K562 (cell line): ENCODE measurements around the gene RHCG. TPM values are rescaled to one million over a fixed set of nuclear protein-coding genes. Genes with fewer than 3 reads are reported as not detected.

Experiments used
- ADNP ChIP-seq: fragments of 200-800 bp; sonication (Bioruptor generic); IDR thresholded peaks from 2 replicates; pipeline ENCODE4 v1.6.1; 2016; ENCODE audit warnings: missing genetic modification characterization, missing compliant biosample characterization
- ATF7 ChIP-seq: fragments of 450-650 bp; IDR thresholded peaks from 2 replicates; pipeline ENCODE4 v1.7.1; 2014; ENCODE audit warnings: mild to moderate bottlenecking, moderate library complexity
- C11orf30 ChIP-seq: fragments of 450-650 bp; IDR thresholded peaks from 2 replicates; pipeline ENCODE4 v1.6.1; 2016; ENCODE audit warnings: low read depth, mild to moderate bottlenecking
- CC2D1A ChIP-seq: fragments of 450-650 bp; IDR thresholded peaks from 2 replicates; pipeline ENCODE4 v1.6.1; 2017; ENCODE audit warnings: mild to moderate bottlenecking
- CREB3L1 ChIP-seq: fragments of 450-650 bp; IDR thresholded peaks from 2 replicates; pipeline ENCODE4 v1.6.1; 2014; ENCODE audit warnings: low read depth, mild to moderate bottlenecking, moderate library complexity, borderline replicate concordance
- DACH1 ChIP-seq: fragments of 450-650 bp; IDR thresholded peaks from 2 replicates; pipeline ENCODE4 v1.6.1; 2018; ENCODE audit not compliant: partially characterized antibody
- ELF4 ChIP-seq: fragments of 450-650 bp; formaldehyde crosslinking; IDR thresholded peaks from 2 replicates; pipeline ENCODE4 v1.4.0; 2022; ENCODE audit warnings: missing genetic modification characterization
- HBP1 ChIP-seq: fragments of 450-650 bp; formaldehyde crosslinking; IDR thresholded peaks from 2 replicates; pipeline ENCODE4 v1.4.0; 2022; ENCODE audit warnings: missing genetic modification characterization
- NR1H2 ChIP-seq: sonication (generic); formaldehyde crosslinking; IDR thresholded peaks from 2 replicates; pipeline ENCODE4 v1.4.0; 2020; ENCODE audit warnings: mild to moderate bottlenecking, missing genetic modification reagents
- PHTF2 ChIP-seq: fragments of 250-450 bp; sonication (Bioruptor Pico); IDR thresholded peaks from 2 replicates; pipeline ENCODE4 v1.5.0; 2021; ENCODE audit warnings: mild to moderate bottlenecking
- PML ChIP-seq: IDR thresholded peaks from 2 replicates; pipeline ENCODE4 v1.6.1; 2012; ENCODE audit warnings: low read length, inconsistent platforms
- POLR2G ChIP-seq: fragments of 200-400 bp; formaldehyde crosslinking; IDR thresholded peaks from 2 replicates; pipeline ENCODE4 v1.6.1; 2017; ENCODE audit warnings: low read depth, mild to moderate bottlenecking, antibody characterized with exemption, low read length, moderate library complexity
- SMARCA4 ChIP-seq: fragments of 450-650 bp; IDR thresholded peaks from 2 replicates; pipeline ENCODE4 v1.6.1; 2016
- SRSF1 ChIP-seq: fragments of 200-400 bp; formaldehyde crosslinking; IDR thresholded peaks from 2 replicates; pipeline ENCODE4 v1.6.1; 2017; ENCODE audit warnings: mild to moderate bottlenecking, low read depth, low read length, moderate library complexity
- TFAP4 ChIP-seq: sonication (generic); formaldehyde crosslinking; IDR thresholded peaks from 2 replicates; pipeline ENCODE4 v1.8.0; 2022; ENCODE audit warnings: missing genetic modification reagents, mild to moderate bottlenecking, moderate library complexity, borderline replicate concordance
- ZNF449 ChIP-seq: fragments of 250-450 bp; sonication (Bioruptor Pico); IDR thresholded peaks from 2 replicates; pipeline ENCODE4 v1.8.0; 2022; ENCODE audit warnings: moderate library complexity, mild to moderate bottlenecking, inconsistent platforms
- ZNF609 ChIP-seq: sonication (generic); formaldehyde crosslinking; IDR thresholded peaks from 2 replicates; pipeline ENCODE4 v1.8.1; 2023; ENCODE audit warnings: missing genetic modification reagents, mild to moderate bottlenecking, borderline replicate concordance
- polyA plus RNA-seq, 8 experiments: library from polyadenylated mRNA; depleted of rRNA in 4 of 8; stranded (reverse) in 5 of 8; unstranded in 3 of 8; fragments of >200 nt; fragmentation: Nextera tagmentation in 2 of 8; fragmentation: Illumina TruSeq in 1 of 8; extraction: Ambion mirVana in 2 of 8; extraction: Trizol in 1 of 8; gene quantifications; 2 replicates each; pipeline versions ENCODE4 v1.2.1 to v1.2.3, GENCODE V29; 2011 to 2014; ENCODE audit warnings: inconsistent platforms in 1 of 8, missing spikeins in 1 of 8
- total RNA-seq, 7 experiments: library from RNA; depleted of rRNA in 6 of 7; stranded (reverse); fragments of >200 nt in 6 of 7; fragmentation: Illumina TruSeq in 2 of 7; extraction: Trizol in 2 of 7; gene quantifications; 2 replicates each; pipeline versions ENCODE4 v1.2.1 to v1.2.3, GENCODE V29; 2011 to 2021; ENCODE audit warnings: low replicate concordance in 1 of 7

RHCG gene
- total and polyA plus RNA-seq, 9 of the 15 experiments (the other 6 are each of a cell fraction or from before 2014, with no cell fraction given), result not detected

GRCh38 chr15:89430530-89431341 lies 65.6 kb downstream of the RHCG start (continued):
- TF ChIP-seq ZNF609 (CRISPR knock-in tag), result no peak
- no peak for TF ChIP-seq SRSF1
- TF ChIP-seq ATF7, result peak; percentile 29; the same call in 1 of the 2 replicates
- no peak for TF ChIP-seq NR1H2 (CRISPR knock-in tag)
- TF ChIP-seq CC2D1A, result peak; percentile 57; the same call in 1 of the 2 replicates
- no peak for TF ChIP-seq PHTF2 (CRISPR knock-in tag)
- 0 out of 2 replicates have a peak, but pooled peaks have one; percentile 37 for TF ChIP-seq CREB3L1
- TF ChIP-seq POLR2G, result no peak
- TF ChIP-seq ELF4 (CRISPR knock-in tag), result no peak
- no peak for TF ChIP-seq C11orf30
- TF ChIP-seq ADNP, result no peak
- no peak for TF ChIP-seq ZNF449 (CRISPR knock-in tag)
- TF ChIP-seq SMARCA4, result no peak
- no peak for TF ChIP-seq HBP1
- no peak for TF ChIP-seq DACH1
- TF ChIP-seq TFAP4 (CRISPR knock-in tag), result peak; percentile 53; the same call in 1 of the 2 replicates
- TF ChIP-seq PML, result no peak
- TF ChIP-seq, all 486 proteins: peak for 50
